ENCODE data around the gene TTC38. TPM values are rescaled to one million over a fixed set of nuclear protein-coding genes. Genes with fewer than 3 reads are reported as not detected.

Gene TTC38
- total and polyA plus RNA-seq, 2 donors from 2014 or later: 41.3 to 100 TPM

GRCh38 chr22:46240907-46241306 lies 26.9 kb upstream of the TTC38 start:
- no peak for DNase-seq
- H3K9ac ChIP-seq (ENCODE audit: low read length in 3 of 3): no peak overlapping the region
- H3K36me3 ChIP-seq (ENCODE audit: control insufficient read depth in 2 of 3, insufficient read depth in 3 of 3, low read length in 3 of 3): peaks cover 0 to 35% (median 17%) of the 10 kb centered on the region in 3 donors
- intact Hi-C loops (cut with DNase I): no loop called here
- H3K4me3 ChIP-seq (ENCODE audit: low read length in 3 of 3): no peak overlapping the region
- TF ChIP-seq, protein P1, sequence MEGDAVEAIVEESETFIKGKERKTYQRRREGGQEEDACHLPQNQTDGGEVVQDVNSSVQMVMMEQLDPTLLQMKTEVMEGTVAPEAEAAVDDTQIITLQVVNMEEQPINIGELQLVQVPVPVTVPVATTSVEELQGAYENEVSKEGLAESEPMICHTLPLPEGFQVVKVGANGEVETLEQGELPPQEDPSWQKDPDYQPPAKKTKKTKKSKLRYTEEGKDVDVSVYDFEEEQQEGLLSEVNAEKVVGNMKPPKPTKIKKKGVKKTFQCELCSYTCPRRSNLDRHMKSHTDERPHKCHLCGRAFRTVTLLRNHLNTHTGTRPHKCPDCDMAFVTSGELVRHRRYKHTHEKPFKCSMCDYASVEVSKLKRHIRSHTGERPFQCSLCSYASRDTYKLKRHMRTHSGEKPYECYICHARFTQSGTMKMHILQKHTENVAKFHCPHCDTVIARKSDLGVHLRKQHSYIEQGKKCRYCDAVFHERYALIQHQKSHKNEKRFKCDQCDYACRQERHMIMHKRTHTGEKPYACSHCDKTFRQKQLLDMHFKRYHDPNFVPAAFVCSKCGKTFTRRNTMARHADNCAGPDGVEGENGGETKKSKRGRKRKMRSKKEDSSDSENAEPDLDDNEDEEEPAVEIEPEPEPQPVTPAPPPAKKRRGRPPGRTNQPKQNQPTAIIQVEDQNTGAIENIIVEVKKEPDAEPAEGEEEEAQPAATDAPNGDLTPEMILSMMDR (IDR thresholded peaks at IDR 0.05; ENCODE audit: borderline replicate concordance, extremely low read depth, insufficient read depth): no peak
- H3K27ac ChIP-seq (ENCODE audit: low read depth in 2 of 2, low read length in 2 of 2): no peak overlapping the region
- H3K9me3 ChIP-seq (ENCODE audit: control insufficient read depth in 2 of 3, insufficient read depth in 1 of 3, low read length in 3 of 3): no peaks in the 10 kb centered on the region
- H3K27me3 ChIP-seq (ENCODE audit: control insufficient read depth, insufficient read depth, low read length): no peaks in the 10 kb centered on the region
- no peak for FAIRE-seq
- H3K4me1 ChIP-seq (ENCODE audit: control insufficient read depth in 2 of 3, insufficient read depth in 2 of 3, low read depth in 1 of 3, low read length in 3 of 3): peaks cover 0 to 7% (median 0%) of the 10 kb centered on the region in 3 donors

- no peak for FAIRE-seq
- DNase-seq: no peak
Measured at GRCh38 chr22:46241396-46242007, 26.3 kb upstream of the TTC38 start.

GRCh38 chr22:46242076-46242475 lies 25.7 kb upstream of the TTC38 start:
- intact Hi-C loops (cut with DNase I): no loop called here
- FAIRE-seq: no peak
- no peaks in the 10 kb centered on the region for H3K9me3 ChIP-seq (ENCODE audit: control insufficient read depth in 2 of 3, insufficient read depth in 1 of 3, low read length in 3 of 3)
- no peaks in the 10 kb centered on the region for H3K27me3 ChIP-seq (ENCODE audit: control insufficient read depth, insufficient read depth, low read length)
- no peak overlapping the region for H3K4me3 ChIP-seq (ENCODE audit: low read length in 3 of 3)
- H3K9ac ChIP-seq (ENCODE audit: low read length in 3 of 3): no peak overlapping the region
- no peak overlapping the region for H3K27ac ChIP-seq (ENCODE audit: low read depth in 2 of 2, low read length in 2 of 2)
- peaks cover 0 to 23% (median 10%) of the 10 kb centered on the region in 3 donors for H3K36me3 ChIP-seq (ENCODE audit: control insufficient read depth in 2 of 3, insufficient read depth in 3 of 3, low read length in 3 of 3)
- DNase-seq: no peak
- TF ChIP-seq, protein P1 (IDR thresholded peaks at IDR 0.05; ENCODE audit: borderline replicate concordance, extremely low read depth, insufficient read depth): no peak
- peaks cover 0 to 7% (median 0%) of the 10 kb centered on the region in 3 donors for H3K4me1 ChIP-seq (ENCODE audit: control insufficient read depth in 2 of 3, insufficient read depth in 2 of 3, low read depth in 1 of 3, low read length in 3 of 3)

More at GRCh38 chr22:46241396-46242007, 26.3 kb upstream of the TTC38 start:
- no peaks in the 10 kb centered on the region for H3K27me3 ChIP-seq (ENCODE audit: control insufficient read depth, insufficient read depth, low read length)
- peaks cover 0 to 7% (median 0%) of the 10 kb centered on the region in 3 donors for H3K4me1 ChIP-seq (ENCODE audit: control insufficient read depth in 2 of 3, insufficient read depth in 2 of 3, low read depth in 1 of 3, low read length in 3 of 3)
- intact Hi-C loops (cut with DNase I): no loop called here
- no peak overlapping the region for H3K4me3 ChIP-seq (ENCODE audit: low read length in 3 of 3)
- H3K9me3 ChIP-seq (ENCODE audit: control insufficient read depth in 2 of 3, insufficient read depth in 1 of 3, low read length in 3 of 3): no peaks in the 10 kb centered on the region
- peaks cover 0 to 29% (median 14%) of the 10 kb centered on the region in 3 donors for H3K36me3 ChIP-seq (ENCODE audit: control insufficient read depth in 2 of 3, insufficient read depth in 3 of 3, low read length in 3 of 3)
- no peak overlapping the region for H3K27ac ChIP-seq (ENCODE audit: low read depth in 2 of 2, low read length in 2 of 2)
- TF ChIP-seq, protein P1 (IDR thresholded peaks at IDR 0.05; ENCODE audit: borderline replicate concordance, extremely low read depth, insufficient read depth): no peak
- H3K9ac ChIP-seq (ENCODE audit: low read length in 3 of 3): no peak overlapping the region
